SK-N-MC (cell line): Measurements from ENCODE around the gene ZNF652.

ENCODE experiments used
- EZH2 ChIP-seq: fragments of 200-600 bp; sonication (generic); IDR thresholded peaks from one replicate; pipeline ENCODE4 v1.6.1; 2017; ENCODE audit warnings: antibody characterized with exemption
- POLR2AphosphoS5 ChIP-seq: IDR thresholded peaks from 2 replicates; pipeline ENCODE4 v1.6.1; 2012; ENCODE audit warnings: mild to moderate bottlenecking, low read depth, low read length, borderline replicate concordance

DNA sequence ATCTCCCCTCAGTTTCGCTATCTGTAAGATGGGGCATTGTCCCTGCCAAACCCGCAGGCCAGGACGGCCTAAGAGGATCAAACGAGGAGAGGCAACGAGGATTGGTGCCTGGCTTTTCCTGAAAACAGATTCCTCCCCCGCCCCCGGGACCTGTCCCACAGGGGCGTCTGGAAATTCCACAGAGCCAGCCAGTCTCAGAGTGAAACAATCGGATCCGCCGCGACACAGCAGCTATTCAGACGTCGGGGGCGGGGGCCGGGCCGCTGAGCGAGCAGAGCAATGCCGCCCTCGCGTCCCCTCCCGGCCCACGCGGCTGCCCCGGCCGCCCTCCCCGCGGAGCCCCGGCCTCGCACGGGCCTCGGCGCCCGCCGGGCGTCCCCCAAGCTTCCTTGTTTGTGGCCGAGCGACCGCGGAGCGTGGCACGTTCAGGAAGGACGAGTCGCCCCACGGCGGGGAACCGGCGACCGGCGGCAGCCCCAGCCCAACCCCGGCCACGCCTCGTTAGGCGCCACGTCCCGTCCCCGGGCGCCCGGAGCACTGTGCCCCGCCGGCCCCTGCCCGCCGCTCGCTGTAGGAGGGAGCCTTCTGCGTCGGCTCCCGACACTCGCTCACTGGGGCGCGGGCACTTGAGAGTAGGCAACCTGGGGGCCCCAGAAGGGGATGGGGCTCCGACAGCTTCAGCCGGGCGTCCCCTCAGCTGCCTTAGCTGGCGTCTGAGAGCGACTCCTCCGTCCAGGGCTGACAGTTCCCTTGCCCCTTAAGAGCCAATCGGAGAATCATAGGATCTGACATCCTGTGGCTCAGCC lies 101.8 kb downstream of the ZNF652 start:
- TF ChIP-seq POLR2AphosphoS5, result no peak
- no peak for TF ChIP-seq EZH2
